ENCODE data around the gene LSM10. TPM values are rescaled to one million over a fixed set of nuclear protein-coding genes. Genes with fewer than 3 reads are reported as not detected.

The LSM10 gene
- total and polyA plus RNA-seq, 9 of the 15 experiments (the other 6 are each of a cell fraction or from before 2014, with no cell fraction given) = 13.2 to 146 (median 68.9) TPM

- DNase-seq (ENCODE audit: extremely low read depth in 1 of 4, low spot score in 3 of 4) (peak; percentile 61 to 84 (median 67)), ATAC-seq (peak; percentile 44), FAIRE-seq (peak; percentile 71)
- intact Hi-C loops (cut with micrococcal nuclease) (loop anchor here (5.0 kb wide), 1 partner anchor 62 kb away; the partner anchor contains the start of gene EVA1B), in situ Hi-C loops (cut with MboI) (no loop called here)
- H3K27ac ChIP-seq (ENCODE audit: extremely low read depth, low read depth, low read length) = peak overlapping the region; percentile 93
- H3K4me2 ChIP-seq (ENCODE audit: insufficient read depth, low read length) = peak overlapping the region; percentile 96
- peak overlapping the region; percentile 93 to 97 for H3K9ac ChIP-seq (ENCODE audit: insufficient read depth in 1 of 2, low read depth in 2 of 2, low read length in 2 of 2)
- peaks cover 33% of the 10 kb centered on the region for H3K36me3 ChIP-seq (ENCODE audit: control insufficient read depth, insufficient read depth, low read length)
- BruUV-seq (replicated peaks) = TSS peak; percentile 50
- WGBS (ENCODE audit: insufficient coverage, low coverage, missing lambda C conversion rate) = 1% methylated on average over 25 of the region's 25 CpGs
- POLR2A ChIA-PET = interaction anchor here (0.6 to 9.7 kb wide), 10 partner anchors 7 to 562 kb away, joined by 3 to 315 read pairs (median 3); partner anchors contain the start of genes LSM10 and THRAP3
- peaks cover 29 to 33% of the 10 kb centered on the region in 2 experiments for H3K4me1 ChIP-seq (replicated peaks in 1 of 2; ENCODE audit: control insufficient read depth in 2 of 2, insufficient read depth in 2 of 2, low read length in 2 of 2)
- H3K4me3 ChIP-seq = peak overlapping the region; percentile 91
- CTCF ChIA-PET (ENCODE audit: low intra/inter-chr PET ratio) = no interaction called here
- no peaks in the 10 kb centered on the region for H3K9me3 ChIP-seq (replicated peaks; ENCODE audit: control insufficient read depth, insufficient read depth, low read depth, low read length)
- H3K79me2 ChIP-seq (ENCODE audit: control insufficient read depth, insufficient read depth, low read length) = peaks cover 67% of the 10 kb centered on the region
- H4K20me1 ChIP-seq (replicated peaks; ENCODE audit: control insufficient read depth, insufficient read depth, low read length) = peaks cover 24% of the 10 kb centered on the region; the same call in 1 of the 2 replicates
- H3K27me3 ChIP-seq (ENCODE audit: control insufficient read depth in 2 of 2, insufficient read depth in 2 of 2, low read length in 2 of 2) = no peaks in the 10 kb centered on the region
- H2AFZ ChIP-seq (ENCODE audit: low read depth, low read length) = peak overlapping the region; percentile 77
- H3K9me1 ChIP-seq (ENCODE audit: control insufficient read depth, insufficient read depth, low read length) = peaks cover 5% of the 10 kb centered on the region
- TF ChIP-seq LEF1 (IDR thresholded peaks at IDR 0.05) = peak; percentile 60
- TF ChIP-seq ZNF316 (IDR thresholded peaks at IDR 0.05) = peak; percentile 37; the same call in 1 of the 2 replicates
- TF ChIP-seq TBL1XR1 (IDR thresholded peaks at IDR 0.05; ENCODE audit: low read length in 2 of 2) = 0 out of 4 replicates have a peak, but pooled peaks of 1 of the 2 experiments have one; percentile 11
- TF ChIP-seq POLR2G (IDR thresholded peaks at IDR 0.05; ENCODE audit: low read depth, low read length) = peak; percentile 9; the same call in 1 of the 2 replicates
- TF ChIP-seq SP1 (CRISPR knock-in tag; IDR thresholded peaks at IDR 0.05) = peak; percentile 21; the same call in 1 of the 2 replicates
- 0 out of 4 replicates have a peak, but pooled peaks of 1 of the 2 experiments have one; percentile 32 for TF ChIP-seq UBTF (IDR thresholded peaks at IDR 0.05; ENCODE audit: borderline replicate concordance in 1 of 2, low read depth in 2 of 2, low read length in 2 of 2)
- TF ChIP-seq GABPB1 (CRISPR knock-in tag; IDR thresholded peaks at IDR 0.05) = peak; percentile 53; the same call in 1 of the 2 replicates
- TF ChIP-seq ETV5 (CRISPR knock-in tag; IDR thresholded peaks at IDR 0.05; ENCODE audit: low read depth) = 0 out of 2 replicates have a peak, but pooled peaks have one; percentile 20
- peak; percentile 16 to 75; a peak in 1 of 4 replicates for TF ChIP-seq MLLT1 (IDR thresholded peaks at IDR 0.05)
- TF ChIP-seq JUN (IDR thresholded peaks at IDR 0.05; ENCODE audit: borderline replicate concordance, low read depth, low read length) = 0 out of 2 replicates have a peak, but pooled peaks have one; percentile 8
- no peak for TF ChIP-seq JUN (CRISPR knock-in tag; IDR thresholded peaks at IDR 0.05; ENCODE audit: borderline replicate concordance)
- peak; percentile 73 for TF ChIP-seq POLR3A (IDR thresholded peaks at IDR 0.05; ENCODE audit: borderline replicate concordance, extremely low read depth, insufficient read depth, insufficient read length)
- TF ChIP-seq ZNF395 (CRISPR knock-in tag; IDR thresholded peaks at IDR 0.05) = peak; percentile 43; the same call in 1 of the 2 replicates
- peak; percentile 80; the same call in 1 of the 2 replicates for TF ChIP-seq POLR2H (tag; IDR thresholded peaks at IDR 0.05; ENCODE audit: low read depth)
- TF ChIP-seq SIRT6 (IDR thresholded peaks at IDR 0.05; ENCODE audit: low read depth, low read length) = no peak
These were observed 12.9 kb downstream of the LSM10 start for GRCh38 chr1:36384542-36385409.

Data from K562 (cell line).